GM19395 (cell line): ENCODE results near the gene EMP3.
"Not testable (repeated sequence)": the region's sequence is repeated elsewhere in the genome, so short reads cannot be mapped to it uniquely, and the experiment has no call there.

Experiments used
- ATAC-seq: cut with Tn5 transposase; IDR thresholded peaks from one replicate; pipeline ENCODE4 v1.9.1; 2021; ENCODE audit warnings: mild to moderate bottlenecking, moderate library complexity; ENCODE audit not compliant: unreplicated experiment

EMP3 gene

GRCh38 chr19:48371367-48371766 lies 46.0 kb downstream of the EMP3 start:
- no peak for ATAC-seq

GRCh38 chr19:48371771-48372170 lies 46.4 kb downstream of the EMP3 start:
- ATAC-seq = not testable (repeated sequence)

- no peak for ATAC-seq
These were observed 47.6 kb downstream of the EMP3 start for GRCh38 chr19:48372904-48373303.

GRCh38 chr19:48373567-48373966 lies 48.2 kb downstream of the EMP3 start:
- ATAC-seq = no peak

- ATAC-seq = no peak
These were observed 52.8 kb downstream of the EMP3 start for GRCh38 chr19:48378194-48378570.

GRCh38 chr19:48379058-48379457 lies 53.7 kb downstream of the EMP3 start:
- no peak for ATAC-seq
